Skeletal muscle cell (primary cell): ENCODE measurements around the gene SLC35E1.
"Not testable (repeated sequence)": the region's sequence is repeated elsewhere in the genome, so short reads cannot be mapped to it uniquely, and the experiment has no call there.

Experiments
- DNase-seq: peaks from one replicate; pipeline ENCODE4 v3.0.0-alpha.2; 2010; ENCODE audit warnings: low read depth
- H3K4me3 ChIP-seq: 2 replicates; pipeline ENCODE4 v1.5.1; 2011; ENCODE audit warnings: low read depth, mild to moderate bottlenecking, control low read depth, low read length, moderate library complexity

The SLC35E1 gene

DNA sequence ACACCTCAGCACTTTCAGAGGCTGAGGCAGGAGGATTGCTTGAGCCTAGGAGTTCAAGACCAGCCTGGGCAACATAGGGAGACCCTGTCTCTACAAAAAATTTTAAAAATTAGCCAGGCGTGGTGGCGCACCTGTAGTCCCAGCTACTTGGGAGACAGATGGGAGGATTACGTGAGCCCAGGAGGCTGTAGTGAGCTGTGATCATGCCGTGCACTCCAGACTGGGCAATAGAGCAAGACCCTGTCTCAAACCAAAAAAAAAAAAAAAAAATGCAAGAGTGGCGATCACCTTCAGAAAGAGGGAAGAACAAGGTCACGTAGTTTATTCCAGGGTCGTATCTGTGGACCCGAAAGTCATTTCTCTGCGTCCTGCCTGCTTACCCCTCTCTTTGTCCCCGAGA, 59.6 kb downstream of the SLC35E1 start:
- not testable (repeated sequence) for DNase-seq, H3K4me3 ChIP-seq

DNA sequence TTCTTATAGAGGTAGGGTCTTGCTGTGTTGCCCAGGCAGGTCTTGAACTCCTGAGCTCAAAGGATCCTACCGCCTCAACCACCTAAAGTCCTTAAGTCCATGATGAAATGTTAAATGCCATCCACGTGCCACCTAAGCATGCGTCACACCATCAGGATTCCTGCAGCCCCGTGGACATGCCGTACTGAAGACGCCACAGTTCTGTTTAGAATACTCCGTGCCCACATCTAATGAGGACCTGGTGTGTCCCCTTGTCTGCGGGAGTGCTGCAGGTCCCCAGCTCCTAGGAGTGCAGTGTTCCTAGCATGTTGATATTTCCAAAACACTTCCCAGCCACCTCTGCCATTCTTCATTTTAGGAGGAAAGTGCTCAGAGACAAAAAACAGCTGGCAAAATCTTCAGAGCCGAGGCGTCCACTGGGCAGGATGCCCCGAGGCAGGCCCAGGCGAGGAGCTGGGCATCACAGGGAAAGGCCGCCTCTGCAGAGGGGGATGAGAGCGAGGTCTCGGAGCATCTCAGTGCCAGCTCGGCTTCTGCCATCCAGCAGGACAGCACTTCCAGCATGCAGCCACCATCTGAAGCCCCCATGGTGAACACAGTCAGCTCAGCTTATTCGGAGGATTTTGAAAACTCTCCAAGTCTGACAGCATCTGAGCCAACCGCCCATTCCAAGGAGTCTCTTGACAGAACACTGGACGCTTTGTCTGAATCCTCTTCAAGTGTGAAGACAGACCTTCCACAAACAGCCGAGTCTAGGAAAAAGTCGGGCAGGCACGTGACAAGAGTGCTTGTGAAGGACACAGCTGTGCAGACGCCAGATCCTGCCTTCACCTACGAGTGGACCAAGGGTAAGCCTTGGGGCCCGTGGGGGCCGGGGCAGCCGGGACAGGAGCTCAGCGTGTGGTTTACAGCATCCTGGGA, 62.8 kb downstream of the SLC35E1 start:
- H3K4me3 ChIP-seq = no peak overlapping the region
- no peak for DNase-seq

DNA sequence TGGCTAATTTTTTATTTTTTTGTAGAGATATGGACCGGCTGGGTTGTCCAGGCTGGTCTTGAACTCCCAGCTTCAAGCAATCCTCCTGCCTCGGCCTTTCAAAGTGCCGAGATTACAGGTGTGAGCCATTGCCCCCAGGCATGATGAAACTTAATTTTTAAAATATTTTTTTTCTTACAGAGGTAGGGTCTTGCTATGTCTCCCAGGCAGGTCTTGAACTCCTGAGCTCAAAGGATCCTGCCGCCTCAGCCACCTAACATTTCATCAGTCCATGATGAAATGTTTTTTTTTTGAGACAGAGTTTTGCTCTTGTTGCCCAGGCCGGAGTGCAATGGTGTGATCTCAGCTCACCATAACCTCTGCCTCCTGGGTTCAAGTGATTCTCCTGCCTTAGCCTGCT, 63.7 kb downstream of the SLC35E1 start:
- no peak for DNase-seq
- H3K4me3 ChIP-seq = no peak overlapping the region

DNA sequence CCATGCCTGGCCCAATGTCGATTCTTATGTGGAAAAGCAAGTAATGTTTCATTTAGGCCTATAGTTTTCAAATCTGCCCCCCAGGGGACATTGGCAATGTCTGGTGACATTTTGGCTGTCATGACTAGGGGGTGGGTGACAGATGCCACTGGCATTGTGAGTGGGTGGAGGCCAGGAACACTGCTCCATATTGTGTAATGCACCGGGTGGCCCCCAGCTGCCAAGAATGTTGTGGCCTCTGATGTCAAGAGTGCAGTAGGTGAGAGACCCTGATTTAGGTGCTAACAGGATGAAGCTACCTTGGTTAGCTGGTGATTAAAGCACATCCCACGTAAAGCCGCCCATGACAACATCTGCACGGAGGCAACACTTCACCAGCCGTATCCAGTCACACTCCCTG, 65.3 kb downstream of the SLC35E1 start:
- DNase-seq = no peak
- H3K4me3 ChIP-seq = no peak overlapping the region

DNA sequence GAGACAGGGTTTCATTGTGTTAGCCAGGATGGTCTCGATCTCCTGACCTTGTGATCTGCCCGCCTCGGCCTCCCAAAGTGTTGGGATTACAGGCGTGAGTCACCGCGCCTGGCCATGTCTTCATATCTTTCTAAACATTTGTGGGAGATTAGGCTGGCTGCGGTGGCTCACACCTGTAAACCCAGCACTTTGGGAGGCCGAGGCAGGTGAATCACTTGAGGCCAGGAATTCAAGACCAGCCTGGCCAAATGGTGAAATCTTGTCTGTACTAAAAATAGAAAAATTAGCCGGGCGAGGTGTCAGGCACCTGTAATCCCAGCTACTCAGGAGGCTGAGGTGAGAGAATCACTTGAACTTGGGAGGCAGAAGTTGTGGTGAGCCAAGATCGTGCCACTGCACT, 66.1 kb downstream of the SLC35E1 start:
- DNase-seq, H3K4me3 ChIP-seq: not testable (repeated sequence)

DNA sequence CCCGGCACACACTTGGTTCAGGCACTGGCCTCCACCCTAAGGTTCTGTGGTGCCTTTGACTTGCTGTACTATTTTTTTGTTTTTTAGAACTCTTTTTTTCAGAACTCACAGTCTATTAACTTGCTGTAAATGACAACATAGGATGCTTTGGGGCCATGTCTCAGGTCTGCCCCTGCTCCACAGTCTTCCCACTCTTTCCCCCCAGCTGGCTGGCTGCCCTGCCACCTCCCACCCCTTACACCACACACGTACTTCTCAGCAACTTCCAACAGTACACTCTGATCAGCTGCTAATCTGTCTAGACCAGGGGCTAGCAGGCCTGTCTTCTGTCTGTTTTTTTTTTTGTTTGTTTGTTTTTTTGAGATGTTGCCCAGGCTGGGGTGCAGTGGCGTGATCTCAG, 67.9 kb downstream of the SLC35E1 start:
- H3K4me3 ChIP-seq = no peak overlapping the region
- no peak for DNase-seq
